CD14-positive monocyte (primary cell): ENCODE results near the gene OGFRL1. TPM values are rescaled to one million over a fixed set of nuclear protein-coding genes. Genes with fewer than 3 reads are reported as not detected.
A peak's percentile ranks its signal among the peaks of the same experiment; 100 is the strongest.

ENCODE experiments used
- DNase-seq, 3 donors: peaks; one replicate each; pipeline ENCODE4 v3.0.0-alpha.2; 2011 to 2022
- H2AFZ ChIP-seq: 2 replicates; pipeline ENCODE4 v1.6.0; 2012; ENCODE audit warnings: mild to moderate bottlenecking, low read depth, low read length, inconsistent platforms; ENCODE audit not compliant: insufficient read depth, poor library complexity, severe bottlenecking
- H3K27ac ChIP-seq, 2 donors: 1 replicate in 1 of 2; 2 replicates in 1 of 2; pipeline ENCODE4 v1.5.1; 2012 to 2013; ENCODE audit warnings: low read length in 2 of 2, control low read depth in 1 of 2, inconsistent platforms in 1 of 2, low read depth in 1 of 2, mild to moderate bottlenecking in 1 of 2
- H3K27me3 ChIP-seq, 2 donors: one replicate each; pipeline versions ENCODE4 v1.6.0 to v1.6.1; 2011 to 2013; ENCODE audit warnings: low read length in 2 of 2; ENCODE audit not compliant: control insufficient read depth in 2 of 2, insufficient read depth in 2 of 2
- H3K36me3 ChIP-seq, 2 donors: replicated peaks in 1 of 2; 1 replicate in 1 of 2; 2 replicates in 1 of 2; pipeline versions ENCODE4 v1.5.1 to v1.6.1; 2012 to 2013; ENCODE audit warnings: low read length in 2 of 2, control low read depth in 1 of 2, inconsistent platforms in 1 of 2, mild to moderate bottlenecking in 1 of 2; ENCODE audit not compliant: insufficient read depth in 2 of 2, control insufficient read depth in 1 of 2
- H3K4me1 ChIP-seq, 2 donors: 1 replicate in 1 of 2; 2 replicates in 1 of 2; pipeline versions ENCODE4 v1.5.1 to v1.6.1; 2012 to 2013; ENCODE audit warnings: low read length in 2 of 2, control low read depth in 1 of 2, inconsistent platforms in 1 of 2, mild to moderate bottlenecking in 1 of 2, moderate library complexity in 1 of 2; ENCODE audit not compliant: insufficient read depth in 2 of 2, control insufficient read depth in 1 of 2
- H3K4me2 ChIP-seq: replicated peaks from 2 replicates; pipeline ENCODE3; 2012; ENCODE audit warnings: low read length, moderate library complexity, mild to moderate bottlenecking; ENCODE audit not compliant: poor library complexity, severe bottlenecking; ENCODE audit errors: extremely low read depth
- H3K4me3 ChIP-seq, 3 experiments: fragments of 200-600 bp in 1 of 3; sonication (generic) in 1 of 3; replicated peaks in 1 of 3; 1 replicate in 2 of 3; 2 replicates in 1 of 3; pipeline ENCODE4 v1.5.1; 2011 to 2013; ENCODE audit warnings: low read length in 3 of 3, mild to moderate bottlenecking in 3 of 3, control low read depth in 2 of 3, low read depth in 2 of 3, inconsistent platforms in 1 of 3, moderate library complexity in 1 of 3
- H3K79me2 ChIP-seq: 2 replicates; pipeline ENCODE4 v1.6.0; 2012; ENCODE audit warnings: mild to moderate bottlenecking, control low read depth, inconsistent platforms, low read length, moderate library complexity; ENCODE audit not compliant: insufficient read depth
- H3K9ac ChIP-seq: 2 replicates; pipeline ENCODE4 v1.6.0; 2017; ENCODE audit warnings: low read length, mild to moderate bottlenecking; ENCODE audit not compliant: insufficient read depth, poor library complexity, severe bottlenecking
- H3K9me3 ChIP-seq, 2 donors: replicated peaks in 1 of 2; 1 replicate in 1 of 2; 2 replicates in 1 of 2; pipeline versions ENCODE4 v1.5.1 to v1.6.1; 2012 to 2013; ENCODE audit warnings: low read length in 2 of 2, control low read depth in 1 of 2; ENCODE audit not compliant: control insufficient read depth in 1 of 2, insufficient read depth in 1 of 2
- H4K20me1 ChIP-seq: 2 replicates; pipeline ENCODE4 v1.6.0; 2012; ENCODE audit warnings: mild to moderate bottlenecking, low read length, control low read depth, moderate library complexity; ENCODE audit not compliant: insufficient read depth
- H3K27ac Mint-ChIP-seq, 7 donors: one replicate each; pipeline ENCODE4 v1.8.0; 2020; ENCODE audit warnings: mild to moderate bottlenecking in 7 of 7, mixed read lengths in 7 of 7, moderate library complexity in 6 of 7, inconsistent platforms in 2 of 7
- H3K27me3 Mint-ChIP-seq, 3 donors: one replicate each; pipeline ENCODE4 v1.8.0; 2021 to 2022; ENCODE audit warnings: low read depth in 3 of 3, mild to moderate bottlenecking in 3 of 3, mixed read lengths in 3 of 3, moderate library complexity in 3 of 3, inconsistent platforms in 1 of 3
- H3K36me3 Mint-ChIP-seq, 2 donors: one replicate each; pipeline ENCODE4 v1.8.0; 2020; ENCODE audit warnings: mixed read lengths in 2 of 2, inconsistent platforms in 1 of 2, mild to moderate bottlenecking in 1 of 2
- H3K4me1 Mint-ChIP-seq: one replicate; pipeline ENCODE4 v1.8.0; 2020; ENCODE audit warnings: mild to moderate bottlenecking, mixed read lengths
- H3K4me3 Mint-ChIP-seq, 2 donors: one replicate each; pipeline ENCODE4 v1.8.0; 2020; ENCODE audit warnings: mild to moderate bottlenecking in 2 of 2, mixed read lengths in 2 of 2, moderate library complexity in 1 of 2
- H3K9me3 Mint-ChIP-seq, 7 donors: one replicate each; pipeline ENCODE4 v1.8.0; 2020 to 2022; ENCODE audit warnings: mixed read lengths in 7 of 7, mild to moderate bottlenecking in 6 of 7, moderate library complexity in 6 of 7, inconsistent platforms in 2 of 7
- WGBS: methylation state at CpG from one replicate; pipeline ENCODE4 v1.1.5; 2013; ENCODE audit warnings: missing lambda C conversion rate; ENCODE audit not compliant: insufficient coverage; 5-methylcytosine and 5-hydroxymethylcytosine counted together
- intact Hi-C, 2 donors: fragments of 100-400 bp; cut with micrococcal nuclease; formaldehyde crosslinking; loops; one replicate each; pipeline versions ENCODE4 v1.15.0 to v1.15.1; 2023
- polyA plus RNA-seq, 3 donors: library from polyadenylated mRNA; depleted of rRNA in 1 of 3; unstranded in 2 of 3; stranded (reverse) in 1 of 3; fragments of 300-500 nt in 2 of 3; fragments of >200 nt in 1 of 3; fragmentation: Illumina TruSeq in 2 of 3; gene quantifications; 1 replicate in 2 of 3; 2 replicates in 1 of 3; pipeline ENCODE4 v1.2.3, GENCODE V29; 2012 to 2021
- TF ChIP-seq, protein P1 (sequence below): fragments of 200-600 bp; IDR thresholded peaks from one replicate; pipeline ENCODE4 v1.8.0; 2022; ENCODE audit warnings: antibody characterized with exemption, mild to moderate bottlenecking

The OGFRL1 gene
- polyA plus RNA-seq, 3 donors = 52.9 to 72.8 (median 58.3) TPM

- Histone ChIP-seq H3K4me1 (peaks cover 66 to 83% of the 10 kb centered on the region in 2 donors), H3K27me3 (no peaks in the 10 kb centered on the region), H2AFZ (no peak overlapping the region), H3K9ac (no peak overlapping the region), H3K36me3 (no peaks in the 10 kb centered on the region), H3K79me2 (peaks cover 6% of the 10 kb centered on the region), H3K27ac (peak overlapping the region in 1 of 2 donors; percentile 82), H3K4me2 (peak overlapping the region; percentile 51), H4K20me1 (no peaks in the 10 kb centered on the region), H3K4me3 (peak overlapping the region in 1 of 3 experiments; percentile 56), H3K9me3 (no peaks in the 10 kb centered on the region)
- intact Hi-C loops = loop anchor here in 1 of 2 donors (5.0 kb wide), 1 partner anchor 34 kb away; the partner anchor contains the start of gene OGFRL1
- Mint-ChIP-seq H3K36me3 (peaks cover 0 to 2% of the 10 kb centered on the region in 2 donors), H3K9me3 (no peaks in the 10 kb centered on the region), H3K4me3 (peak overlapping the region in 1 of 2 donors; percentile 64), H3K27ac (peak overlapping the region; percentile 67 to 99 (median 96)), H3K27me3 (peaks cover 0 to 3% (median 0%) of the 10 kb centered on the region in 3 donors), H3K4me1 (peaks cover 86% of the 10 kb centered on the region)
- TF ChIP-seq, protein P1, sequence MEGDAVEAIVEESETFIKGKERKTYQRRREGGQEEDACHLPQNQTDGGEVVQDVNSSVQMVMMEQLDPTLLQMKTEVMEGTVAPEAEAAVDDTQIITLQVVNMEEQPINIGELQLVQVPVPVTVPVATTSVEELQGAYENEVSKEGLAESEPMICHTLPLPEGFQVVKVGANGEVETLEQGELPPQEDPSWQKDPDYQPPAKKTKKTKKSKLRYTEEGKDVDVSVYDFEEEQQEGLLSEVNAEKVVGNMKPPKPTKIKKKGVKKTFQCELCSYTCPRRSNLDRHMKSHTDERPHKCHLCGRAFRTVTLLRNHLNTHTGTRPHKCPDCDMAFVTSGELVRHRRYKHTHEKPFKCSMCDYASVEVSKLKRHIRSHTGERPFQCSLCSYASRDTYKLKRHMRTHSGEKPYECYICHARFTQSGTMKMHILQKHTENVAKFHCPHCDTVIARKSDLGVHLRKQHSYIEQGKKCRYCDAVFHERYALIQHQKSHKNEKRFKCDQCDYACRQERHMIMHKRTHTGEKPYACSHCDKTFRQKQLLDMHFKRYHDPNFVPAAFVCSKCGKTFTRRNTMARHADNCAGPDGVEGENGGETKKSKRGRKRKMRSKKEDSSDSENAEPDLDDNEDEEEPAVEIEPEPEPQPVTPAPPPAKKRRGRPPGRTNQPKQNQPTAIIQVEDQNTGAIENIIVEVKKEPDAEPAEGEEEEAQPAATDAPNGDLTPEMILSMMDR = no peak
- DNase-seq = peak in 1 of 3 donors; percentile 19
- WGBS = no CpG with 5 or more reads among the region's 5 CpGs
Observed at GRCh38 chr6:71252960-71253359, 35.7 kb upstream of the OGFRL1 start.

DNA sequence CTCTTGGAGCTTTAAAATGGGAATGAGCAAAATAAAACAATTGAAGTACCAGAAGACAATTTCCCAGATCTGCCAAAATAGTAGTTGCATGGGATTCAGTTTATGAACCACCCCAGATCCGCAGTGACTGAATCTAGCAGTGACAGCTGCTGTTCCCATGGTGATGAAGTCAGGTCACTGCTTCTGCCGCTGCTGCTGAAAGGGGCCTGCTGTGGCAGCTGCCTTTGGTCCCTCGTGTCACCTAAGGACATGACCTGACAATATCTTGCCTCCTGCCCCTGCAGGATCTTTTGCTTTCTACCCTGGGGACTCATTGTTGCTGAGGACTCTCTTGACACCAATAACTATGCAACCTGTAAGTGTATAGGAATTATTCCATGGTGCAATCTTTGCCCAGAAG is 34.3 kb upstream of the OGFRL1 start:
- WGBS = 79% methylated on average over 3 of the region's 3 CpGs
- Histone ChIP-seq H3K36me3 (no peaks in the 10 kb centered on the region), H3K79me2 (no peaks in the 10 kb centered on the region), H3K27me3 (no peaks in the 10 kb centered on the region), H3K27ac (no peak overlapping the region), H3K4me2 (no peak overlapping the region), H4K20me1 (no peaks in the 10 kb centered on the region), H2AFZ (peak overlapping the region; percentile 1), H3K9me3 (no peaks in the 10 kb centered on the region), H3K9ac (no peak overlapping the region), H3K4me1 (peaks cover 66 to 79% of the 10 kb centered on the region in 2 donors), H3K4me3 (no peak overlapping the region)
- Mint-ChIP-seq H3K4me3 (no peak overlapping the region), H3K4me1 (peaks cover 81% of the 10 kb centered on the region), H3K27me3 (peaks cover 0 to 3% (median 0%) of the 10 kb centered on the region in 3 donors), H3K9me3 (peaks cover 0 to 3% (median 0%) of the 10 kb centered on the region in 7 donors), H3K36me3 (peaks cover 0 to 2% of the 10 kb centered on the region in 2 donors), H3K27ac (peak overlapping the region in 1 of 7 donors; percentile 55)
- TF ChIP-seq, protein P1 = no peak
- no peak for DNase-seq
- intact Hi-C loops = loop anchor here in 1 of 2 donors (5.0 kb wide), 1 partner anchor 33 kb away; the partner anchor contains the start of gene OGFRL1
